ENCODE data around the gene TGFB1I1.

The TGFB1I1 gene

GRCh38 chr16:31489616-31490584, 17.9 kb downstream of the TGFB1I1 start:
- no peaks in the 10 kb centered on the region for H3K9me3 ChIP-seq (ENCODE audit: severe bottlenecking)
- no peak for TF ChIP-seq CTCF (IDR thresholded peaks at IDR 0.05; ENCODE audit: poor library complexity, severe bottlenecking)

GRCh38 chr16:31491778-31492418, 19.9 kb downstream of the TGFB1I1 start:
- TF ChIP-seq CTCF (IDR thresholded peaks at IDR 0.05; ENCODE audit: poor library complexity, severe bottlenecking) = no peak
- peaks cover 17% of the 10 kb centered on the region for H3K36me3 ChIP-seq (ENCODE audit: low read depth)
- no peaks in the 10 kb centered on the region for H3K4me1 ChIP-seq (ENCODE audit: insufficient read depth, poor library complexity, severe bottlenecking)
- DNase-seq (ENCODE audit: low spot score) = no peak
- H3K27me3 ChIP-seq (ENCODE audit: insufficient read depth, poor library complexity, severe bottlenecking) = no peaks in the 10 kb centered on the region
- H3K27ac ChIP-seq (ENCODE audit: poor library complexity, severe bottlenecking) = no peak overlapping the region
- no peak overlapping the region for H3K4me3 ChIP-seq (ENCODE audit: severe bottlenecking)
- ATAC-seq (ENCODE audit: low read depth) = no peak
- H3K9me3 ChIP-seq (ENCODE audit: severe bottlenecking) = no peaks in the 10 kb centered on the region

More at GRCh38 chr16:31489616-31490584, 17.9 kb downstream of the TGFB1I1 start:
- Histone ChIP-seq H3K27ac (ENCODE audit: poor library complexity, severe bottlenecking) (no peak overlapping the region), H3K4me1 (ENCODE audit: insufficient read depth, poor library complexity, severe bottlenecking) (no peaks in the 10 kb centered on the region), H3K27me3 (ENCODE audit: insufficient read depth, poor library complexity, severe bottlenecking) (no peaks in the 10 kb centered on the region), H3K36me3 (ENCODE audit: low read depth) (peaks cover 10% of the 10 kb centered on the region; the same call in 1 of the 2 replicates), H3K4me3 (ENCODE audit: severe bottlenecking) (no peak overlapping the region)
- DNase-seq (ENCODE audit: low spot score) (no peak), ATAC-seq (ENCODE audit: low read depth) (no peak)

GRCh38 chr16:31493506-31494125, 21.7 kb downstream of the TGFB1I1 start:
- Histone ChIP-seq H3K36me3 (ENCODE audit: low read depth) (peaks cover 34% of the 10 kb centered on the region), H3K4me3 (ENCODE audit: severe bottlenecking) (no peak overlapping the region), H3K4me1 (ENCODE audit: insufficient read depth, poor library complexity, severe bottlenecking) (no peaks in the 10 kb centered on the region), H3K27ac (ENCODE audit: poor library complexity, severe bottlenecking) (no peak overlapping the region), H3K27me3 (ENCODE audit: insufficient read depth, poor library complexity, severe bottlenecking) (no peaks in the 10 kb centered on the region), H3K9me3 (ENCODE audit: severe bottlenecking) (no peaks in the 10 kb centered on the region)
- DNase-seq (ENCODE audit: low spot score) = no peak
- TF ChIP-seq CTCF (IDR thresholded peaks at IDR 0.05; ENCODE audit: poor library complexity, severe bottlenecking) = no peak
- no peak for ATAC-seq (ENCODE audit: low read depth)

GRCh38 chr16:31496670-31497069, 24.7 kb downstream of the TGFB1I1 start:
- Histone ChIP-seq H3K9me3 (ENCODE audit: severe bottlenecking) (no peaks in the 10 kb centered on the region), H3K36me3 (ENCODE audit: low read depth) (peaks cover 53% of the 10 kb centered on the region), H3K27me3 (ENCODE audit: insufficient read depth, poor library complexity, severe bottlenecking) (no peaks in the 10 kb centered on the region), H3K4me1 (ENCODE audit: insufficient read depth, poor library complexity, severe bottlenecking) (no peaks in the 10 kb centered on the region), H3K27ac (ENCODE audit: poor library complexity, severe bottlenecking) (no peak overlapping the region), H3K4me3 (ENCODE audit: severe bottlenecking) (no peak overlapping the region)
- ATAC-seq (ENCODE audit: low read depth) (no peak), DNase-seq (ENCODE audit: low spot score) (no peak)
- TF ChIP-seq CTCF (IDR thresholded peaks at IDR 0.05; ENCODE audit: poor library complexity, severe bottlenecking) = no peak

Measured in RWPE2 (cell line).